Body of pancreas (tissue), 4 donors: ENCODE results near the gene PARM1.

Experiments used
- POLR2A ChIP-seq, 3 donors: fragments of 450-650 bp; IDR thresholded peaks; one replicate each; pipeline ENCODE4 v1.6.1; 2016; ENCODE audit warnings: antibody characterized with exemption in 3 of 3, mild to moderate bottlenecking in 2 of 3
- TF ChIP-seq, protein P1 (sequence below), 7 experiments: fragments of 450-650 bp in 4 of 7; fragments of 200-600 bp in 3 of 7; sonication (generic) in 3 of 7; IDR thresholded peaks; one replicate each; pipeline ENCODE4 v1.5.1; 2016 to 2019; ENCODE audit warnings: antibody characterized with exemption in 7 of 7

DNA sequence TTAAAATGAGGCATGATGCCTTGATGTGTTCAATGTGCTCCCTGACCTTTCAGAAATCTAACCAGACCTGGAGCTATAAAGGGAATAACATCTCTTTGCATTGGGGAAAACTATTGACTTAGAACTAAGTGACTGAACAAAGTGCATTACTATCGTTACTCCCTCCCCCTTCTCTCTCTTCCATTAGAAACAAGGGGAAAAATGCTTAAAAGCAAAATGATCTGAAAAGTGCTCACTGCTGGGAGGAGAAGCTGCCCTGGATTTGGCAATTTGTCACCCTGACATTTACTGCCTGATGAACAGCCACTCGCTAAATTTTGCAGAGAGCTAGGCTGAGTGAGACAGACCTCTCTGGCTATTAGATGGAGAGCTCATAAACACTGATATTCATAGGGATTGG, 48.6 kb upstream of the PARM1 start:
- TF ChIP-seq, protein P1, sequence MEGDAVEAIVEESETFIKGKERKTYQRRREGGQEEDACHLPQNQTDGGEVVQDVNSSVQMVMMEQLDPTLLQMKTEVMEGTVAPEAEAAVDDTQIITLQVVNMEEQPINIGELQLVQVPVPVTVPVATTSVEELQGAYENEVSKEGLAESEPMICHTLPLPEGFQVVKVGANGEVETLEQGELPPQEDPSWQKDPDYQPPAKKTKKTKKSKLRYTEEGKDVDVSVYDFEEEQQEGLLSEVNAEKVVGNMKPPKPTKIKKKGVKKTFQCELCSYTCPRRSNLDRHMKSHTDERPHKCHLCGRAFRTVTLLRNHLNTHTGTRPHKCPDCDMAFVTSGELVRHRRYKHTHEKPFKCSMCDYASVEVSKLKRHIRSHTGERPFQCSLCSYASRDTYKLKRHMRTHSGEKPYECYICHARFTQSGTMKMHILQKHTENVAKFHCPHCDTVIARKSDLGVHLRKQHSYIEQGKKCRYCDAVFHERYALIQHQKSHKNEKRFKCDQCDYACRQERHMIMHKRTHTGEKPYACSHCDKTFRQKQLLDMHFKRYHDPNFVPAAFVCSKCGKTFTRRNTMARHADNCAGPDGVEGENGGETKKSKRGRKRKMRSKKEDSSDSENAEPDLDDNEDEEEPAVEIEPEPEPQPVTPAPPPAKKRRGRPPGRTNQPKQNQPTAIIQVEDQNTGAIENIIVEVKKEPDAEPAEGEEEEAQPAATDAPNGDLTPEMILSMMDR (IDR thresholded peaks at IDR 0.05), result no peak
- no peak for TF ChIP-seq POLR2A (IDR thresholded peaks at IDR 0.05)
